Activated CD4-positive, alpha-beta T cell treated with anti-CD3 and anti-CD28 coated beads, Interleukin-2, amount 50 U/mL, for 48 hours (primary cell): Measurements from ENCODE around the gene NEB.

ENCODE experiments used
- DNase-seq, 2 experiments: peaks; one replicate each; pipeline ENCODE4 v3.0.0-alpha.2; 2020

The NEB gene

GRCh38 chr2:151551556-151551955 lies 182.7 kb downstream of the NEB start:
- no peak for DNase-seq

GRCh38 chr2:151549191-151549590 lies 185.1 kb downstream of the NEB start:
- DNase-seq, result no peak

- no peak for DNase-seq
Observed at GRCh38 chr2:151544449-151544848, 189.8 kb downstream of the NEB start.

- DNase-seq, result no peak
Observed at GRCh38 chr2:151543876-151544275, 190.4 kb downstream of the NEB start.

- DNase-seq, result no peak
Observed at GRCh38 chr2:151534001-151534400, 200.3 kb downstream of the NEB start.

- DNase-seq, result no peak
Observed at GRCh38 chr2:151533127-151533526, 201.1 kb downstream of the NEB start.

GRCh38 chr2:151526572-151527090 lies 207.6 kb downstream of the NEB start:
- no peak for DNase-seq

GRCh38 chr2:151525821-151526373 lies 208.4 kb downstream of the NEB start:
- DNase-seq, result no peak

GRCh38 chr2:151523850-151524249 lies 210.4 kb downstream of the NEB start:
- DNase-seq, result no peak

- DNase-seq, result no peak
Observed at GRCh38 chr2:151522556-151522955, 211.7 kb downstream of the NEB start.

- no peak for DNase-seq
Observed at GRCh38 chr2:151520976-151521375, 213.3 kb downstream of the NEB start.

- DNase-seq, result no peak
Observed at GRCh38 chr2:151518802-151519201, 215.5 kb downstream of the NEB start.

GRCh38 chr2:151508519-151508918 lies 225.8 kb downstream of the NEB start:
- DNase-seq, result no peak

GRCh38 chr2:151506170-151506569 lies 228.1 kb downstream of the NEB start:
- DNase-seq, result no peak

GRCh38 chr2:151498178-151498577 lies 236.1 kb downstream of the NEB start:
- DNase-seq, result no peak

GRCh38 chr2:151491496-151491895 lies 242.8 kb downstream of the NEB start:
- no peak for DNase-seq

- DNase-seq, result no peak
Observed at GRCh38 chr2:151490276-151490675, 244.0 kb downstream of the NEB start.

- no peak for DNase-seq
Observed at GRCh38 chr2:151486053-151486452, 248.2 kb downstream of the NEB start.

GRCh38 chr2:151484100-151484499 lies 250.2 kb downstream of the NEB start:
- DNase-seq, result no peak

- no peak for DNase-seq
Observed at GRCh38 chr2:151483546-151483945, 250.7 kb downstream of the NEB start.

- DNase-seq, result peak; percentile 15 to 16
Observed at GRCh38 chr2:151482171-151482725, 252.0 kb downstream of the NEB start.

GRCh38 chr2:151481744-151482143 lies 252.5 kb downstream of the NEB start:
- peak; percentile 7 to 25 for DNase-seq

- DNase-seq, result no peak
Observed at GRCh38 chr2:151478011-151478410, 256.3 kb downstream of the NEB start.

- DNase-seq, result no peak
Observed at GRCh38 chr2:151476287-151476686, 258.0 kb downstream of the NEB start.

- DNase-seq, result no peak
Observed at GRCh38 chr2:151475071-151475470, 259.2 kb downstream of the NEB start.
